IPS-18c (cell line): ENCODE measurements around the gene ELOVL1.

ENCODE experiments used
- H3K4me3 ChIP-seq: 2 replicates; pipeline ENCODE4 v1.7.0; 2013; ENCODE audit warnings: low read depth, mild to moderate bottlenecking, low read length, moderate library complexity; ENCODE audit not compliant: insufficient read depth
- H3K9me3 ChIP-seq: one replicate; pipeline ENCODE4 v1.6.1; 2013; ENCODE audit warnings: mild to moderate bottlenecking, low read length, moderate library complexity; ENCODE audit not compliant: control insufficient read depth, insufficient read depth

The ELOVL1 gene

DNA sequence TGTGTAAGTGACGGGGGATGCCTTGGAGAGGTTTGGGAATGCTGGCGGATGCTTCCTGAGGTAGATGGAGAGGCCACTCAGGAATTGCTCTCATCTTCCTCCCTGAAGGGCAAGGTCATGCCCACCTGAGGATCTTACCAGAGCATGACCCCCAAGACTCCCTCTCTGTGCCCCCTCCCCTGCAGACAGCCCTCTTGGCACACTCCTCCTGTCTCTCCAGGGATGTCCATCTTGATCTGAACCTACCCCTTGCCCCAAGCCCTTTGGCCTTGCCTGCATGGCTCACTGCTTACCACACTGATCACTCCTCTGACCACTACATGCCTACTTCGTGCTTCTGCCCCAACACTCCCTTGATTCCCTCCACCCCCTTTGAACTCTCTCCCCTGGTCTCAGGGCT, 48.0 kb downstream of the ELOVL1 start:
- no peak overlapping the region for H3K4me3 ChIP-seq

GRCh38 chr1:43319288-43319687, 48.5 kb downstream of the ELOVL1 start:
- Histone ChIP-seq H3K4me3 (no peak overlapping the region), H3K9me3 (no peaks in the 10 kb centered on the region)

More for the DNA sequence above, 48.0 kb downstream of the ELOVL1 start:
- no peaks in the 10 kb centered on the region for H3K9me3 ChIP-seq

GRCh38 chr1:43318831-43319230, 49.0 kb downstream of the ELOVL1 start:
- Histone ChIP-seq H3K4me3 (no peak overlapping the region), H3K9me3 (no peaks in the 10 kb centered on the region)

DNA sequence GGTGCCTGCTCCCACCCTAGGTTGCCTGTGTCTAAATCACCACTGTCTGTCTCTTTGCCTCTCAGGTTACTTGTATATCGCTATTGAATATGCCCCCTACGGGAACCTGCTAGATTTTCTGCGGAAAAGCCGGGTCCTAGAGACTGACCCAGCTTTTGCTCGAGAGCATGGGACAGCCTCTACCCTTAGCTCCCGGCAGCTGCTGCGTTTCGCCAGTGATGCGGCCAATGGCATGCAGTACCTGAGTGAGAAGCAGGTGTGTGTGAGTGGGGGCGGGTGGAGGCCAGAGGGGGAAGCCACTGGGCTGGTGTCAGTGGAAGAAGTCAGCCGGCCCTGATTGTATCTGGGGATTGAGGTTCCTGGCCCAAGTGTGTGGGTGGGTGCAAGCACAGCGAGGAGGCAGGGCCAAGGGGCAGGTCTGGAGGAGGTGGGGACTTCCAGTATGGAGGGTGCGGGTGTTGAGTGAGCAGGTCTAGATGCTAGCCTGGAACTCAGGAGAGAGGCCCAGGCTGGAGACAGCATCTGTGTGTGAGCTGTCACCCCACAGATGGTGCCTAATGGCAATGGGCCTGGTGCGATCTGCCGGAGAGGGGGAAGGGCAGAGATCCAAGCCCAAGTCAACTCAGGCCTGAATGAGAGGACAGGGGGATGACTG, 49.9 kb downstream of the ELOVL1 start:
- Histone ChIP-seq H3K4me3 (no peak overlapping the region), H3K9me3 (no peaks in the 10 kb centered on the region)

GRCh38 chr1:43316738-43317520, 50.9 kb downstream of the ELOVL1 start:
- H3K4me3 ChIP-seq = no peak overlapping the region
- H3K9me3 ChIP-seq = no peaks in the 10 kb centered on the region

DNA sequence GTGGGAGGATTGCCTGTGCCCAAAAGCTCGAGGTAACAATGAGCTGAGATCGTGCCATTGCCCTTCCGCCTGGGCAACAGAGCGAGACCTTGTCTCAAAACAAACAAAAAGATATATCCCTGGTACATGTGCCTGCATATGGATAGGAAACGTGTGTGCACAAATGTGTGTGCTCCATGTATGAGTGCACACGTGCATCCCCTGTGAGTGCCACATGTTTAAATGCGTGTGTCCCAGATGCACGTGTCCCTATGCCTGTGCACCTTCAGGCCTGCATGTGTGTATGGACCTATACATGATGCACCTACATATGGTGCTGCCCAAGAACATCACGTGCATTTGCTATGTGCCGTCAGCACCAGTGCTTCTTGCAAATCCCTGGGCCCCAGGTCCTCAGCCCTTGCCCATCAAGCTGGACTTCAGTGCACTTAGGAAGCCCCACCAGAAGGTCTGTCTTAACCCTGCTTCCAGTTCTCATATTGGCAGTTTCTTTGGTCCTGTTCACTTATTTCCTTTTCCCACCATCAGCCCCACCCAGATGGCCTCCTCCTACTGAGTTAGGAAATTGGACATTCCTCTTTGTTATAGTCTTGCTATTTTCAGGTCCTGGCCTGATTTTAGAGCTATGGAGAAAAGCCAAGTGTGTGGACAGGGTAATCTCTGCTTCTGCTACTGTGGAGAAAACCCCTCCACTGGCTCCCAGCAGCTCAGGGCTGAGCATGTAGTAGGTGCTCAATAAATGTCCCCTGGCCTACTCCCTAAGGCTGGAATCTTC, 51.7 kb downstream of the ELOVL1 start:
- Histone ChIP-seq H3K9me3 (no peaks in the 10 kb centered on the region), H3K4me3 (no peak overlapping the region)

- H3K4me3 ChIP-seq = no peak overlapping the region
- no peaks in the 10 kb centered on the region for H3K9me3 ChIP-seq
Measured at GRCh38 chr1:43315481-43315880, 52.3 kb downstream of the ELOVL1 start.

GRCh38 chr1:43314233-43314632, 53.6 kb downstream of the ELOVL1 start:
- Histone ChIP-seq H3K9me3 (no peaks in the 10 kb centered on the region), H3K4me3 (no peak overlapping the region)

DNA sequence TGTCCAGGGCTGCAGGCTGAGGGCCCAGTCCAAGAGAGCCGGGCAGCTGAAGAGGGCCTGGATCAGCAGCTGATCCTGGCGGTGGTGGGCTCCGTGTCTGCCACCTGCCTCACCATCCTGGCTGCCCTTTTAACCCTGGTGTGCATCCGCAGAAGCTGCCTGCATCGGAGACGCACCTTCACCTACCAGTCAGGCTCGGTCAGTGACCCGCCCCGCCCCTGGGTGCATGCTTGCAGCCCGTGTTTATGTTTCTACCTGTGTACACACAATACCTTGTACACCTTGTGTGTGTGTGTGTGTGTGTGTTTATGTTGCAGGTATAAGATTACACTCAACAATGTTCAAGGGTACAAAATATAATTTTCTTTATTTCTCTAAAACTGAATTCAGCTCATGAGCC, 54.0 kb downstream of the ELOVL1 start:
- Histone ChIP-seq H3K4me3 (no peak overlapping the region), H3K9me3 (no peaks in the 10 kb centered on the region)
